AG08395 (cell line): ENCODE results near the gene SEC24C.
"Not testable (repeated sequence)": the region's sequence is repeated elsewhere in the genome, so short reads cannot be mapped to it uniquely, and the experiment has no call there.

Experiments
- DNase-seq: peaks from one replicate; pipeline ENCODE4 v3.0.0; 2012; ENCODE audit warnings: mixed read lengths, low spot score

Gene SEC24C

GRCh38 chr10:73732426-73732825, 11.7 kb upstream of the SEC24C start:
- DNase-seq: no peak

- DNase-seq: no peak
Measured at GRCh38 chr10:73732931-73733623, 11.1 kb upstream of the SEC24C start.

- no peak for DNase-seq
Measured at GRCh38 chr10:73734028-73734720, 10.0 kb upstream of the SEC24C start.

- DNase-seq: no peak
Measured at GRCh38 chr10:73734796-73735305, 9.3 kb upstream of the SEC24C start.

GRCh38 chr10:73740501-73741254, 3.5 kb upstream of the SEC24C start:
- DNase-seq: not testable (repeated sequence)

- no peak for DNase-seq
Measured at GRCh38 chr10:73742454-73742734, 1.8 kb upstream of the SEC24C start.

GRCh38 chr10:73743327-73743904, 756 bp upstream of the SEC24C start:
- no peak for DNase-seq

GRCh38 chr10:73744664-73744975, 448 bp downstream of the SEC24C start:
- peak; percentile 70 for DNase-seq

GRCh38 chr10:73746721-73747120, 2.5 kb downstream of the SEC24C start:
- no peak for DNase-seq

- DNase-seq: no peak
Measured at GRCh38 chr10:73750819-73751218, 6.6 kb downstream of the SEC24C start.

GRCh38 chr10:73756183-73756582, 12.0 kb downstream of the SEC24C start:
- no peak for DNase-seq

GRCh38 chr10:73758704-73759511, 14.7 kb downstream of the SEC24C start:
- no peak for DNase-seq

GRCh38 chr10:73759512-73760115, 15.4 kb downstream of the SEC24C start:
- no peak for DNase-seq

- no peak for DNase-seq
Measured at GRCh38 chr10:73761781-73762180, 17.6 kb downstream of the SEC24C start.

- no peak for DNase-seq
Measured at GRCh38 chr10:73762915-73763314, 18.7 kb downstream of the SEC24C start.

GRCh38 chr10:73763343-73763742, 19.2 kb downstream of the SEC24C start:
- DNase-seq: no peak

- DNase-seq: no peak
Measured at GRCh38 chr10:73765066-73765465, 20.9 kb downstream of the SEC24C start.

- DNase-seq: no peak
Measured at GRCh38 chr10:73768881-73769280, 24.7 kb downstream of the SEC24C start.

- no peak for DNase-seq
Measured at GRCh38 chr10:73769396-73769795, 25.2 kb downstream of the SEC24C start.

GRCh38 chr10:73771722-73772280, 27.6 kb downstream of the SEC24C start:
- DNase-seq: peak; percentile 95
